Caki2 (cell line): Measurements from ENCODE around the gene MYO18B. TPM values are rescaled to one million over a fixed set of nuclear protein-coding genes. Genes with fewer than 3 reads are reported as not detected.
A peak's percentile ranks its signal among the peaks of the same experiment; 100 is the strongest.

Experiments
- DNase-seq: peaks from one replicate; pipeline ENCODE4 v3.0.0-alpha.2; 2015; ENCODE audit warnings: low read depth
- in situ Hi-C: cut with HindIII; loops from 2 replicates; pipeline ENCODE4 v1.10.0; 2016; ENCODE audit warnings: low sequenced_read_pairs, low pct_unique_long_range_greater_than_20kb, mixed read lengths
- total RNA-seq: library from RNA; depleted of rRNA; stranded (reverse); fragments of >200 nt; shearing (Covaris generic); gene quantifications from 2 replicates; pipeline ENCODE4 v1.2.3, GENCODE V29; 2014; ENCODE audit warnings: low replicate concordance; rRNA removed

The MYO18B gene
- total RNA-seq, 1 experiment from 2014 or later: not detected

DNA sequence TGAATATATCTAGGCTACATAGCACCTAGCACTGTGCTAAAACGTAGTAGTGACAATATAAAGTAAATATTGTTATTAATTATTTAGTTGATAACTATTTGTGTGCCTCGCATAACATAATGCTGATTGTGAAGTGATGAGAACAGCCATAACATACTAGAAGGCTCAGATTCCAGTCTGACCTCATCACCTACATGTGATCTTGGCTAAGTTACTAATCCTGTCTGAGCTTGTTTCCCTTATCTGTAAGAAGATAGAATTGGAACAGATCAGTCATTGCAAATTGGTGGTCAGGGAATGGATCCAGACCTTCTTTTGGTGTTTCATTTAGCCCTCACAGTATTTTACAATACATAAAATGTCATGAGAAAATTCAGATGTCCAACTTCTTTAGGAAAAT lies 323.9 kb downstream of the MYO18B start:
- in situ Hi-C loops: no loop called here

DNA sequence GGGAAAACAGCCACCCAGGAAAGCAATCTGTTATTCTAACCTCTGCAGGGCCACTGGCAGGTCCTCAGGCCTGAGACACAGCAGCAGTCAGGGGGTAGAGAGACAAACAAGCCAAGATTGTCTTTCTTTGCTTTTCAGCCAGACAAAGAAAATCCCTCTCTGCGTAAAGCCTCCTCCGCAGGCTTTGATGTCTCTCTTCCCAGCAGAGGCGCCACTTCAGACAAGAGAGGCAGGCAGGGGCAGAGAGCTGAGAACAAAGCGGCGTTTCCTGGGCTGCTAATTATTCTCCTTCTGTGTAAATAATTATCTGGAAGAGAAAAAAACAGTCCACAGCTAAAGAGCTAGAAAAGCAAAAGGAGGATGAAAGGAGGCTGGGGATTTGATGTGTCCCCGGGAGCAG lies 324.5 kb downstream of the MYO18B start:
- in situ Hi-C loops: no loop called here
- no peak for DNase-seq

More for the DNA sequence above, 323.9 kb downstream of the MYO18B start:
- no peak for DNase-seq

- no peak for DNase-seq
- in situ Hi-C loops: no loop called here
Observed at GRCh38 chr22:26068571-26068970, 326.6 kb downstream of the MYO18B start.

DNA sequence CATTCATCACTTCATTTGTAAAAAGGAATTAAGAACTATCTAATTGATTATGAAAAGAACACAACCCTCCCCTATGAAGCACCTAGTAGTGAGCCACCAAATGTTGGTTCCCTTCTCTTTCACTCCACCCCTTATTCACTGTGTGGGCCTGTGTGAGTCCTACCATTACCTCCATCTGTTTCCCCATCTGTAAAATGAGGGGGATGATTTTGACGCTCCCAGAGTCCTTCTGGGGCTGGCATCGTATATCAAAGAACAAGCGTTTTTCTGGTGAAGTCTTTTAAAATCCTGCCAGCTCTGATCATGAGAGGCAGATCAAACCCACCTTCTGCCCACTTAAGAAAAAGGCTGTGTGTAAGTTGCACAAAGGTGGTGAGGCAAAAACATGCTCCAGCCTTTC lies 330.6 kb downstream of the MYO18B start:
- DNase-seq: no peak
- in situ Hi-C loops: no loop called here

DNA sequence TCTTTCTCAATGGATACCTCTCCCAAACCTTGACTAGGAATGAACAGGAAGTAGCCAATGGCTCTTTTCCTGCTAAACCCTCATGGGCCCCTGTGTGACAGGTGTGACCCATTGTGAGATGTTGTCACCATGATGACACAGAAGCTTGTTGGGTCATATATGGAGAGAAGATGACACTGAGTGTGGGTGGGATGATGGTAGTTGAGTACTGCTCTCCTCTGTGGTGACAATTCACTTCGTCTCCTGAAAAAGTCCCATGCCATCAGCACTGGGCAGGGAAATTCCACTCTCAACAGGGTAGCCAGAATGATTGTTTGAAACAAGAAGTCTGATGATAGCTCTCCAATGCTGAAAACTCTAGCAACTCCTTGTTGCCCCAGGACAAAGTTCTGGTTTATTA lies 333.3 kb downstream of the MYO18B start:
- DNase-seq: no peak
- in situ Hi-C loops: no loop called here

- DNase-seq: peak; percentile 27
- in situ Hi-C loops: no loop called here
Observed at GRCh38 chr22:26079009-26079408, 337.0 kb downstream of the MYO18B start.

Other genes with a start within 250 kb of the MYO18B start
- gene GRK3, start 177.5 kb upstream of the MYO18B start, total RNA-seq: 0.98 and 1.5 TPM in 2 replicates